Amniotic stem cell (primary cell): Measurements from ENCODE around the gene TPPP3.

Source experiments
- DNase-seq: peaks from one replicate; lab custom pipeline; 2025; lab: John Stamatoyannopoulos, UW

Gene TPPP3

DNA sequence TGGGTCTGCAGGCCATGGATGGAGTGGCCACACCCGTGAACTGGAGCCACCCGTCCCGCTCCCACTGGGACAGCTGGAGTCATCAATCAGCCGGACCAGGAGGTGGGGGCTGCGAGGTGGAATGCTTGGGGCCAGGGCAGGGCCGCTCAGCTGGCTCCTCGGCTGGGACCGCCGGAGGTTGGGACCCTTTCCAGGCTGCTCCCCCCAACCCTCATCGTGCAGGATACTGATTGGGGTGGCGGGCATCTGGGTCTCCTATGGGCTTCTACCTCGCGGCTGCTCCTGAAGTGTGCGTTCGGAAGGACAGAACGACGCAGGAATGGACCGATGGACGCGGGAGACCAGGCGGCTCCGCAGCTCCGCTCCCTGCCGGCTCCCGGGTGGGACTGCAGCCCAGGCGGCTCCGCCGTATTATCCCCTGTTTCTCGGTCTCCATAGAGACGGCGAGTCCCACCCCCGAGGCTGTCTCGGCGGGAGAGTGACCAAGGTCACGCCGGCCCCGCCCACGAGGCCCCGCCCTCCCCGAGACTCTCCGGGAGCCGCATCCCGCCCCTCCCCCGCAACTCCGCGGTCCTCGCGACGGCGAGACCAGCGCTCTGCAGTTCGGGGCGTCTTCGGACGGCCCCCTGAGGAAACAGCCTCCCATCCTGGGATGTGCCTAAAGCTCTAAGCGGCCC is at the start of gene TPPP3:
Gene TPPP3, minus strand, starts transcription at position 388 of the 677 bp plus-strand sequence. CDS start 2,387 bp downstream, outside the sequence.
- DNase-seq = peak; percentile 34

GRCh38 chr16:67442581-67443255 is 49.4 kb upstream of the TPPP3 start:
- DNase-seq = no peak

GRCh38 chr16:67441907-67442306 is 48.6 kb upstream of the TPPP3 start:
- no peak for DNase-seq

- no peak for DNase-seq
These were observed 48.0 kb upstream of the TPPP3 start for GRCh38 chr16:67441271-67441753.

DNA sequence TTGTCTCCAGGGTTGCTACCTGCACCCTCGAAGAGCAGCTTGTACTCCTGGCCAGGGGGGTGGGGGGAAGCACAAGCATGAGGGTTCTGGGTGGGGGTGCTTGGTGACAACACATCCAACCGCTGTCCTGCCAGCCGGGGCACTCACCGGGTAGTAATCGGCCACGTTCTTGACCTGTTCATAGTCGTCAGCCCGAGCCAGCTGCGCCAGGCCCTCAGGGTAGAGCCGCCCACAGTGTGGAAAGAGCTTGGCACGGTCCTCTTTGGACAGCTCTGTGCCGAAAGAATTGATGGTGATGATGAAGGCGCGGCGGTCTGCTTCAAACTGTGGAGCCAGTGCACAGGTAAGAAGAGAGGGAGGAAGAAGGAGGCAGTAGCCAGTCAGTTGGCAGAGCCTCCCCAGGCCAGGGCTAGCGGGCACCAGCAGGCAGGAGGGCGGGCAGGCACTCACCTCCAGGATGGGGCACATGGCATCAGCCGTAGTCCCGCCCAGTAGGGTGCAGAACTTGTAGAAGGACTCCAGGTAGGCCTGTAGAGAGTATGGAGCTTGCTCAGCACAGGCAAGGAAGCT is 45.6 kb upstream of the TPPP3 start:
- DNase-seq = no peak

DNA sequence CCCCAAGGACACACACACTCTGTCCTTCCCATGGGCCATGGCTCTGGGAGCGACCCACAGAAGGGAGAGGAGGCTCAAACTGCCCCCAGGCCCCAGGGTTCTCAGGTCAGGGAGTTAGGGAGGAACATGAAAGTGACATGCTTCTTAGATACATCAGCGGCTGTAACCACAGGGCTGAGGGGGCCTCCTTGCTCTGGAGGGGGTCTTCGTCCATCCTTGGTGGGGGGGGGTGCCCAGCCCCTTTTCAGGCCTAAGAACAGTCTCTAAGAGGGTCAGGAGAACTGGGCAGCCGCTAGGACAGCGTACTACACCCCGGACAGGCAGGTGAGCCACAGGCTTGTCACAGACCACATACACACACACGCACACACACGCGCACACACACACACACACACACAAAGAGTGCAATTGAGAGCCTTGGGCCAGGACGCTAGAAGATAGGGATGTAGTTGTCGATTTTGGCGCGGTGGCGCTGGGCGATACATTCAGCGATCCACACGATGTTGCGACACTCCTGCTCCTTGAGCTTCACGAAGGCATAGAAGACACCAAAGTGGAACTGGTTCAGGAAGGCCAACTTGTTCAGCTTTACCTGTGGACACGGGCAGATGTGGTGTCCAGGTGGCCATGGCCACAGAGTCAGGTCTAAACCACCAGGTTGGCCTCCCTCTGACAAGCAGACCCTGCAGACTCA is 44.9 kb upstream of the TPPP3 start:
- DNase-seq = no peak

DNA sequence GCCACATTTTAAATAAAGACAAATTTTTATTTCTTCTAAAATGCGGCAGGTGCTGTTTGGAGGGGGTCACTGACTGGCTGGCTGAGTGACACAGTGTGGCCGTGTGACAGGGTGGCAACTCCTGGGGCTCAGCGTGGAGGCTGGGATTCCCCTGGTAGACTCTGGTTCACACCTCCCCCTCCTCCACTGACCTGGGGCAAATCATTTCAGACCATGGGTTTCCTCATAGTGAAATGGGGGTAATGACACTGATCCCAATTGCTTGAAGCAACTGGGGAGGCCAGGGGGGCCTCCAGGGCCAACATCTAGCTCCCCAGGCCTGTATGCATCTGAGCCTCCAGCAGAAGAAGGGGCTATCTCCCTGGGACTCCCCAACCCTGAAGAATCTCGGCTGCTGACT is 44.2 kb upstream of the TPPP3 start:
- no peak for DNase-seq

DNA sequence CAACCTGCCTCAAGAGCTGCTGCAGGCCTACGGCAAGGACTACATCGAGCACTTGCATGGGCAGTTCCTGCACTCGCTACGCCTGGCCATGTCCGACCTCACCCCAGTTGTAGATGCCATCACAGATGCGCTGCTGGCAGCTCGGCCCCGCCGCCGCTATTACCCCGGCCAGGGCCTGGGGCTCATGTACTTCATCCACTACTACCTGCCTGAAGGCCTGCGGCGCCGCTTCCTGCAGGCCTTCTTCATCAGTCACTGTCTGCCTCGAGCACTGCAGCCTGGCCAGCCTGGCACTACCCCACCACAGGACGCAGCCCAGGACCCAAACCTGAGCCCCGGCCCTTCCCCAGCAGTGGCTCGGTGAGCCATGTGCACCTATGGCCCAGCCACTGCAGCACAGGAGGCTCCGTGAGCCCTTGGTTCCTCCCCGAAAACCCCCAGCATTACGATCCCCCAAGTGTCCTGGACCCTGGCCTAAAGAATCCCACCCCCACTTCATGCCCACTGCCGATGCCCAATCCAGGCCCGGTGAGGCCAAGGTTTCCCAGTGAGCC is 43.4 kb upstream of the TPPP3 start:
- no peak for DNase-seq

GRCh38 chr16:67435758-67436164 is 42.5 kb upstream of the TPPP3 start:
- DNase-seq = no peak

GRCh38 chr16:67433131-67433719 is 39.9 kb upstream of the TPPP3 start:
- DNase-seq = no peak

- no peak for DNase-seq
These were observed 39.2 kb upstream of the TPPP3 start for GRCh38 chr16:67432506-67432890.

GRCh38 chr16:67431775-67432505 is 38.6 kb upstream of the TPPP3 start:
- no peak for DNase-seq

- DNase-seq = peak; percentile 37
These were observed 37.9 kb upstream of the TPPP3 start, which contains the start of gene HSD11B2 for GRCh38 chr16:67430977-67431774. Gene HSD11B2 (plus strand): TSS chr16:67431121. CDS start chr16:67431249, 128 bp downstream.

GRCh38 chr16:67430504-67430976 is 37.2 kb upstream of the TPPP3 start:
- no peak for DNase-seq

DNA sequence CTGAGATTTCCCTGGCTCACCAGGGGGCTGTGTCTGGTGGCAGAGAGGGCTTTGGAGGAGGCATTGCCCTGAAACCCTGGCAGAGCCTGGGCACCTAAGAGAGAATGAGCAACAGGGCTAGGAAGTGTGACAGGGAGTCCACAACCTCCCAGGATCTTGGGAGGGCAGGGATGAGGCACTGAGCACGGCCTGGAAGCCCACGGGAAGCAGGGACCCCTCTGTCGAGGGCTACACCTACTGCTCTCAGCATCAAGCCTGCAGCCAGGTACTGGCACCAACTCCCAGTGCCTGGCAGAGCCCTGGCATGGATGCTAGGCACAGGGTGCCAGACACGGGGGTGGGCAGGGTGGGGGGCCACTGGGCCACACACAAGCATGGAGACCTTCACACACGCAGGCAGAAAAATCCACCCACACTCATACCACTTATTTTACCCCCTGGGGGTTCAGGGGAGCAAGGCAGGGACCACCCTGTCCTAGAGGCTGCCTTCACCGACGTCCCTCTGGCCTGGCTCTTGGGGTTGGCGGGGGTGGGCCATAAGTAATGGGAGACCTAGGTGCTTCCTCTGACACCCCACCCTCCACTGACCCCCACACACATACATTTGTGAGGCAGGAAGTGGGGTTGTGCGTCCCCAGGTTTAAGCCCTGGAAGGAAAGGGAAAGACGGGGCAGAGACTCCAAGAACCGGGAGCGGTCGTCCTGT is 36.7 kb upstream of the TPPP3 start:
- no peak for DNase-seq

GRCh38 chr16:67429053-67429798 is 35.9 kb upstream of the TPPP3 start:
- DNase-seq = no peak

DNA sequence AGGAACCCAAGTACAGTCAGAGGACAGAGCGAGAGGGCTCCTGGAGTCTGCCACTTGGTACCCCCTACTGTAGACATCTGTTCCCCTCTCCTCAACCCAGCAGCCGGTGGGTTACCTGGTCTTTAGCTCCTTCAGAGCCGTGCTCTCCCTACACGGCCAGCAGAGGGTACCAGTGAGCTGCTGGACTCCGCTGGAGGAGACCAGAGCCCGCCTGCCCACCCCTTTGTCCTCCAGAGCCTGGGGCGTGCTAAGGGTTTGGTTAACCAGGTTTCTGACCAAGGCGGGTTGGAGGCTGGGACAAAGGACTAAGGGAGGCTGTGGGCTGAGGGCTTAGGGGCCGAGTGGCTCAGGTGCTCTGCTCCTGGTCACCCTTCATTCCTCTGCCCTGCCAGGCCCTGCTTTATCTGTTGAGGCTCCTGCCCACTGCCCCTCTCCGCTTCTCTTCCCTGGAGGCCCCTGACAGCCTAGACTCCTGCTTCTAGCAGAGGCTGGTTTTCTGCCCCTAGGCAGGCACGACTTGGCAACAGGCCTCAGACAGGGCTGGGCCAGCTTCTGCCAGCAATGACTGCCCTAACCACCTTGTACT is 34.9 kb upstream of the TPPP3 start:
- DNase-seq = peak; percentile 7

DNA sequence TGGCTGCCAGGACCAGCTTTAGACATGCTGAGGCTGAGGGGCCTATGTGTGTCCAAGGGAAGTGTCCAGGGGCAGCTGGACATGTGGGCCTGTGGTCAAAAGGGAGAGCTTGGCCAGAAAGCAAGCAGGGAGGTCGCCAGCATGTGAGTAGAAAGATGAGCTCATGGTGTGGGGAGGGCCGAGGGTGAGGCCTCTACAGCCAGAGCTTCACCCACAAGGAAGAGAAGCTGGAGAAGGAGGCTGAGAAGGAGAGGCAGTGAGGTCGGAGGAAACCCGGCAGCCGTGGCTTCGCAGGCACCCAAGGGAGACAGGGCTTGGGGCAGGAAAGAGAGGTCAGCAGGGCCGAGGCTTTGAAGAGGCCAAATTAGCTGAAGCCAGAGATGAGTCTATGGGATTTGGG is 33.7 kb upstream of the TPPP3 start:
- DNase-seq = no peak
